Stimulated activated CD8-positive, alpha-beta memory T cell treated with anti-CD3 and anti-CD28 coated beads, Interleukin-7, amount 100 ng/mL, for 1 hour (primary cell): ENCODE data around the gene PTPRC.

Experiments
- DNase-seq, 2 donors: peaks; one replicate each; pipeline ENCODE4 v3.0.0-alpha.2; 2020; ENCODE audit warnings: low read depth in 2 of 2

The PTPRC gene

GRCh38 chr1:198700396-198700795 is 61.6 kb downstream of the PTPRC start:
- no peak for DNase-seq

GRCh38 chr1:198701250-198701649 is 62.4 kb downstream of the PTPRC start:
- DNase-seq = no peak

- no peak for DNase-seq
Measured at GRCh38 chr1:198701766-198702539, 63.1 kb downstream of the PTPRC start.

- no peak for DNase-seq
Measured at GRCh38 chr1:198708761-198709525, 70.1 kb downstream of the PTPRC start.

GRCh38 chr1:198711837-198712236 is 73.0 kb downstream of the PTPRC start:
- no peak for DNase-seq

GRCh38 chr1:198713081-198713480 is 74.2 kb downstream of the PTPRC start:
- no peak for DNase-seq

GRCh38 chr1:198714271-198714670 is 75.4 kb downstream of the PTPRC start:
- no peak for DNase-seq

GRCh38 chr1:198716051-198716450 is 77.2 kb downstream of the PTPRC start:
- no peak for DNase-seq

GRCh38 chr1:198717510-198717909 is 78.7 kb downstream of the PTPRC start:
- no peak for DNase-seq

GRCh38 chr1:198723127-198723526 is 84.3 kb downstream of the PTPRC start:
- no peak for DNase-seq

- no peak for DNase-seq
Measured at GRCh38 chr1:198725090-198725489, 86.2 kb downstream of the PTPRC start.

GRCh38 chr1:198726455-198726854 is 87.6 kb downstream of the PTPRC start:
- no peak for DNase-seq

- DNase-seq = no peak
Measured at GRCh38 chr1:198729195-198729863, 90.5 kb downstream of the PTPRC start.

GRCh38 chr1:198730952-198731351 is 92.1 kb downstream of the PTPRC start:
- DNase-seq = no peak

- no peak for DNase-seq
Measured at GRCh38 chr1:198734323-198735008, 95.6 kb downstream of the PTPRC start.

GRCh38 chr1:198741744-198742143 is 102.9 kb downstream of the PTPRC start:
- DNase-seq = no peak

GRCh38 chr1:198747127-198747526 is 108.3 kb downstream of the PTPRC start:
- no peak for DNase-seq

- no peak for DNase-seq
Measured at GRCh38 chr1:198749279-198749678, 110.4 kb downstream of the PTPRC start.

GRCh38 chr1:198750081-198750480 is 111.2 kb downstream of the PTPRC start:
- no peak for DNase-seq

GRCh38 chr1:198751741-198752140 is 112.9 kb downstream of the PTPRC start:
- DNase-seq = no peak

GRCh38 chr1:198754670-198755069 is 115.8 kb downstream of the PTPRC start:
- DNase-seq = no peak

- no peak for DNase-seq
Measured at GRCh38 chr1:198755715-198756114, 116.9 kb downstream of the PTPRC start.
